ENCODE measurements around the gene CHCHD3.
"Not testable (repeated sequence)": the region's sequence is repeated elsewhere in the genome, so short reads cannot be mapped to it uniquely, and the experiment has no call there.

Gene CHCHD3

DNA sequence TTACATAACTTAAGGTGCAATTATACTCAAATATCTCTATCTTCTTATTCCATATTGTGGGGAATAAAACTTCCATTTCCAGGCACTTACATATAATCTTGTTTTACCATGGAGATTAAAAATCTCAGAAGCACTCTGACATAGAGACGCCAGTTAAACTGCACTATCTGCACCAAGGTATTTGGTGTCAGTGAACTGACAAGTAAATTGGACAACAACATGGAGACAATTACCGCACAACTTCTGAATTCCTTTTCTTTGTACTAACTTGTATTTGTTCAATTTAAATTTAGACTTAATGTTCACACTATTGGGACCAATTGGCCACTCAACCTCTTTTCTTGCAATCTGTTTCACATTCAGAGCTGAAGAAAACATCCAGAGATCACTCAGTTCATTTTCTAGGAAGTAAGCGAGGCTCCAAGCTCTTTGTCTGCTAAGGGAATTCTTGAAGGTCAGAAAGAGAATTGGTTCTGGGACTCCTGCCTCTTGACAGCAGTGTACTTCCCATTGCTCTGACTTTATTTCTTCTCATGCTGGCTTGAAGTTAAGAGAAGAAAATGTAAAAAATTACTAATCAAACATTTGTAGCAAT lies 184.7 kb downstream of the CHCHD3 start:
- DNase-seq = no peak

DNA sequence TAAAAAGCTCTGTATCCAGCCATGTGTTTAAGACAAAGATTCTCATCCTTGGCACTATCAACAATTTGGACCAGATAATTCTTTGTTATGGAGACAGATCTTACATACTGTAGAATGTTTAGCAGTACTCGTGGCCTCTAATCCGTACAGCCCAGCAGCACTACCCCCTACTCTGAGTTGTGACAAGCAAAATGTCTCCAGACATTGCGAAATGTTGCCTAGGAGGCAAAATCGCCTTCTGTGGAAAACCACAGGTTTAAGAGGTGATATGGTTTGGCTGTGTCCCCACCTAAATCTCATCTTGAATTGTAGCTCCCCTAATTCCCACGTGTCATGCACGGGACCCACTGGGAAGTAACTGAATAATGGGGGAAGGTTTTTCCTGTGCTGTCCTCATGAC lies 186.7 kb downstream of the CHCHD3 start:
- no peak for DNase-seq

DNA sequence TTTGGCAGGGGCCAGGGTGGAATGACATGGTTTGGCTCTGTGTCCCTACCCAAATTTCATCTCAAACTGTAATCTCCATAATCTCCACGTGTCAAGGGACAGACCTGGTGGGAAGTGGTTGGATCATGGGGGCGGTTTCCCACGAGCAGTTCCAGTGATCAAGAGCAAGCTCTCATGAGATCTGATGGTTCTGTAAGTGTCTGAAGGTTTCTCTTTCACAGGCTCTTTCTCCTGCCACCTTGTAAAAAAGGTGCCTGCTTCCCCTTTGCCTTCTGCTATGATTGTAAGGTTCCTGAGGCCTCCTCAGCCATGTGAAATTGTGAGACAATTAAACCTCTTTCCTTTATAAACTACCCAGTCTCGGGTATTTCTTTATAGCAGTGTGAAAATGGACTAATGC lies 188.3 kb downstream of the CHCHD3 start:
- no peak for DNase-seq

DNA sequence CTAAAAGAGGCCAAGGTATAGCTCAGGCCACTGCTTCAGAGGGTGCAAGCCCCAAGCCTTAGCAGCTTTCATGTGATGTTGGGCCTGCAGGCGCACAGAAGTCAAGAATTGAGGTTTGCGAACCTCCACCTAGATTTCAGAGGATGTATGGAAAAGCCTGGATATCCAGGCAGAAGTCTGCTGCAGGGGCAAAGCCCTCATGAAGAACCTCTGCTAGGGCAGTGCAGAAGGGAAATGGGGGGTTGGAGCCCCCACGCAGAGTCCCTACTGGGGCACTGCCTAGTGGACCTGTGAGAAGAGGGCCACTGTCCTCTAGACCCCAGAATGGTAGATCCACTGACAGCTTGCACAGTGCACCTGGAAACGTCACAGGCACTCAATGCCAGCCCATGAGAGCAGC lies 189.1 kb downstream of the CHCHD3 start:
- not testable (repeated sequence) for DNase-seq

DNA sequence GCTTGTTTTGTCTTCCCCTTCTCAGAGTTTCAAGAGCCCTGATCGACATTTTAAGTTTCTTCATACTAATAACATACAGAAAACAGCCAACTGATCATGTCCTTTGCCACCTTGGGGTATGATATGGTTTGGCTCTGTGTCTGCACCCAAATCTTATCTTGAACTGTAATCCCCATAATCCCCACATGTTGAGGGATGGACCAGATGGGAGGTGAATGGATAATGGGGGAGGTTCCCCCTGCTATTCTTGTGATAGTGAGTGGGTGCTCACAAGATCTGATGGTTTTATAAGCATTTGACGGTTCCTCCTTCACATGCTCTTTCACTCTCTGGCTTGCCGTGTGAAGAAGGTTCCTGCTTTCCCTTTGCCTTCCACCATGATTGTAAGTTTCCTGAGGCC lies 190.3 kb downstream of the CHCHD3 start:
- DNase-seq = no peak

DNA sequence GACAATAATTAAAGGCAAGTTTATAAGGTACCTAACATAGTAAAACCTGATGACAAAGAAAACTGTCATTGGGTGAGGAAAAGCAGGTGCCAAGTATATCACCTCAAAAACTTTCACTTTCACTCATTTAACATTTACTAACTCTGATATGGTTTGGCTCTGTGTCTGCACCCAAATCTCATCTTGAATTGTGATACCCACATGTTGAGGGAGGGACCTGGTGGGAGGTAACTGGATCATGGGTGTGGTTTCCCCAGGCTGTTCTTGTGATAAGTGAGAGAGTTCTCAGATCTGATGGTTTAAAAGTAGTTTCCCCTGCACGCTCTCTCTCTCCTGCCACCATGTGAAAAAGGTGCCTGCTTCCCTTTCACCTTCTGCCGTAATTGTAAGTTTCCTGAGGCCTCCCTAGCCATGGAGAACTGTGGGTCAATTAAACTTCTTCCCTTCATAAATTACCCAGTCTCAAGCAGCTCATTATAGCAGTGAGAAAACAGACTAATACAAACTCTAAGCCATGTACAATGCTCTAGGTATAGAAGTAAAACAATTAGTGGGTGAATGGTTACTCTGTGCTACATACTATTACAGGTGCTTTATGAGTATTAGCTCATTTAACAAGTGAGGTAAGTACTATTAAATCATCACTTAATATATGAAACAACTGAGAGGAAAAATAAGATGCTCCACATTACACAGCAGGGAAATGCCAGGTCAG lies 199.0 kb downstream of the CHCHD3 start:
- DNase-seq = no peak

DNA sequence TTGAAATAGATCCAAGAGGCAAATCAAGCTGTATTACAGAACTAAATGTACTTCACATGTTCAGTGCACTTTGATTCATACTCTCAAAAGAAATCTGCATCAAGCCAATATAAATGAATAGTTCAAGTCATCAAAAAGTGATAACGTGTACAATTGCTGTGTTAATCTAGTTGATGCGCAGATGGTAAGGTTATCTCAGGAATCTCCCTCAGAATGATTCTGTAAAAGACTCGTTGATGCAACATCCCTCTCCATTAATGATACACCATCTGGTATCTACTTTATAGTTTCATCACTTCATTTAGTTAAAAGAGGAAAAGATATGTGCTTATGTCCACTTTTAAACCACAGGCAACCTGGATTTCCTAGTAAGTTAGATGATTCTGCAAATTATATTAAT lies 200.6 kb downstream of the CHCHD3 start:
- no peak for DNase-seq

DNA sequence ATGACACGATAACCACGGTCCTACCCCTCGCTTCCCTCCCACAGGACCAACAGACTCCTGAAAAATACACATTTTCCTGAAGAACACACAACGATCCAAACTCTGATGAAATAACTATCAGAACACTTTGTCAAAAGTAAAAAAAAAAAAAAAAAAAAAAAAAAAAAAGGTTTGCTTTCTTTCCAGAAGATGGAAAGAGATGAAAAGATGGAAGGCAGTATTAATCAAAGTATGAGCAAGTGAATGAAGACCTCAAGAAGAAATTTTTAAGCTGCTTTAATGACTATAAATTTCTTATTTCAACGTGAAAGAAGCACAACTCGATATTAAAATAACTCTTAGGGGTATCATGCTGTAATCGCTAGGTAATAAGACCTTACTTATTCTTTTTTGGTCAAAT lies 202.3 kb downstream of the CHCHD3 start:
- DNase-seq = no peak

DNA sequence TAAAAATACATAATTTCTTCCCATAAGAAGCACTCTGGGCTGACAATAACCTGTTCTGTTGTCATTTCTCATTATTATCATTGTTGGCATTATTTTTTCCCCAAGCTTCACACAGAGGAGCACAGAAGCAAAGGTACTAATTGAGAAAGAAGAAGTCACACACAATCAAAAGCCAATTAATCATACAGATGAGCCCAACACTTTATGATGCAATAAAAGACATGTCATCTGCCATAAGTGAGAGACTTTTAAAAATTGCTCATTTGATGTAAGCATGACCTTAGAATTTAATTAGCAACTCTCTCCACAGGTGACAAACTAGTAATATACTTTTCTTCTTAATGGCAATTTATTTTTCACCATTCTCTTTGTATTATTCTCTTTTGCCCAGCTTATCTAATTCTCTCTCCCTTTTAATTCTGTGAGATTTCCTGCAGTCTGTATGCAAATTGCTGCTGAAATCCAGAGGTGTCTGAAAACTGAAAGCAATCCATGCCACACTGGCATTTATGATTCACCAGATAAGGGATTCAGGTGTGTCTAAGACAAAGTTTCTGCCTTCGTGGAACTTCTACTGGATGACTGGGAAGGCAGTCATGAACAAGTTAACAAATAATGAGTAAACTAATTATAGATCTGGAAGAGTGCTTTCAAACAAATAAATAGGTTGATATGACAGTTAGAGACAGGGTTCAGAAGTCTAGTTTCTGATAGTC lies 203.5 kb downstream of the CHCHD3 start:
- DNase-seq = no peak

DNA sequence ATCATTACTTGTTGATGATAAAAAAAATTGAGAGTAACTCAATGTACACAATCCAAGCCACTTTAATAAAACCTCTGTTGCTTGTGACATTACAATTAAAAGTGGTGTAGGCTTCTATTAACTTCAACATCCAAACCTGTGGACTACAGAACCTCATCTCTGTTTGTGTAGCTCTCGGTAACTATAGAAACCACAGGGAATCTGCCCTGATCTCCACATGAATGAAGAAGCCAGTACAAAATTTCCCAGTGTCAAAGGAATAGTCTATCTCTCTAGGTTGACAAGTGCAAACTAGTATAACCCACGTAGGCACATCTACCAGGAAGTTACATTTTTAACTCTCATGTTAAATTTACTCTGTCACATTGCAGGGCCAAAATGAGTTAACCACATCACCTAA lies 204.3 kb downstream of the CHCHD3 start:
- no peak for DNase-seq

DNA sequence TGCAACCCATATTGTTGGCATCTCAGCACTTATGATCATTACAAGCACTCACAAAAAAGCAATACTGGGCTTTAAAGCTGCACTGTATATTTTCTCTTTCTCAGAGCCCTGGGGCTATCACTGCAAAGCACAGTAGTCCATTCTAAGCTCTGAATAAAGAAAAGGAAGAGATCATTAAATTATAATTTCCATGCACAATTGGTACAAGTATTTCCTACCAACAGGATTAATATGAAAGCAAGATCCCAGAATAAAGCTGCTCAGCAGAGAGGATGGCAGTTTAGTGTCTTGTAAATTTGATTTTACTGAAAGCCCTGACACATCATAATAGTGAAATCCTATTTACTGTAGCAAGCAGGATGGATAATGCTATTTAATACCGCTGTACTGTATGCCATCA lies 205.3 kb downstream of the CHCHD3 start:
- DNase-seq = no peak

DNA sequence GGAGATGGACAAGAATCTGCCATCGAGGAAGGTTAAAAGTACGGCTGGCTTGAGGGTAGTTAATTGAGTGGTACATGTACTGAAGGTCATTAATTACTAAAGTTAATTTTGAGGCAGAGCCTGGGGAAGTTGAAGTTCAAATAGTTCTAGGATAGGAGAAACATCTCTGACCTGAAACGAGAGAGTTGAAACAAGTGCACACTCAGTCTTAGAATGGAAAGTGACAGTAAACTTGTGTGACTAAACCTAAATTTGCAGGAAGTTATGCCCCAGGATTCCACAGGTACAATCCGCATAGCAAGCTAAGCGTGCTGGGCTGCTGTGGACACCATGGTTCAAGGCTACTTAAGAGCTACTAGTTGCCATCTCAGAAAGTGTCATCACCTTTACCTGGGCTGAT lies 209.9 kb downstream of the CHCHD3 start:
- DNase-seq = no peak

DNA sequence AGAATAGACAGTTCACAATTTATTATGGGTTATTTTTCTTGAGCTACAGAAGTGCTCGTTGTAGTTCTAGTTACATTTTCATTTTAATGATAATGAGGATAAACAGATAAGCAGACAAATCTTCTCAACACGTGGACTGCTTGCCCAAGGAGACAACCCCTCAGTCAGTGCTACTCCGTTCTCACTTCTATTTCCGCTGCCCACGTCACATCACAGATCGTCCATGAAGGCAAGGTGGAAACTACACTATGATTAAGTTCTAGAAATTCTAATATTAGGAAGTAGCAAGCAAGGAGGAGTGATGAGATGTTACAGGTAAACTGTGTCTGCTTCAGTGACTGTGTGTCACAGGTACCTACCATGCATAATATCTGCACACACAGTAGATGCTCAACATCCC lies 210.5 kb downstream of the CHCHD3 start:
- DNase-seq = no peak

DNA sequence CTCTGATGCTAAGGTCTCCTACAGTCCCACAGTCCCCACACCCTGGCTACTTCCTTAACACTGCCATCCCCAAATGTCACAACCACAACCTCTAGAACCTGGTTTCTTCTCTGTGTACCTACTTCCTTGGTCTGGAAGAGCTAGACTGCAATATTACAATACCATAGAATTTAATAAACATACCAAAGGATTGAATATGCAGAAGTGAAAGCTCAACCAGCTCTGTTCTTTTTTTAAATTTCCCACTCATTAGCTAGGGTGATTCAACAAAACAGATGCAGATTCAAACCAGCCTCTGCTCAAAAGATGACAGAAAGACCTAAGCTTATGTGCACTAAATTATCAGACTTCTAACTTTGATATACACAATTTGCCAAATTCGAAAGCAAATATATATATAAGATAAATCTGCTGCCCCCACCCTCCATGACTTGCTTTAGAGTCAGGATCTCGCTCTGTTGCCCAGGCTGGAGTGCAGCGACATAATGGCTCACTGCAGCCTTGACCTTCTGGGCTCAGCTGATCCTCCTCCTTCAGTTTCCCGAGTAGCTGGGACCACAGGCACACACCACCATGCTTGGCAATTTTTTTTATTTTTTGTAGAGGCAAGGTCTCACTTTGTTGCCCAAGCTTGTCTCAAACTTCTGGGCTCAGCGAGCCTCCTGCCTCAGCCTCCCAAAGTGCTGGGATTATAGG lies 212.6 kb downstream of the CHCHD3 start:
- DNase-seq = no peak

DNA sequence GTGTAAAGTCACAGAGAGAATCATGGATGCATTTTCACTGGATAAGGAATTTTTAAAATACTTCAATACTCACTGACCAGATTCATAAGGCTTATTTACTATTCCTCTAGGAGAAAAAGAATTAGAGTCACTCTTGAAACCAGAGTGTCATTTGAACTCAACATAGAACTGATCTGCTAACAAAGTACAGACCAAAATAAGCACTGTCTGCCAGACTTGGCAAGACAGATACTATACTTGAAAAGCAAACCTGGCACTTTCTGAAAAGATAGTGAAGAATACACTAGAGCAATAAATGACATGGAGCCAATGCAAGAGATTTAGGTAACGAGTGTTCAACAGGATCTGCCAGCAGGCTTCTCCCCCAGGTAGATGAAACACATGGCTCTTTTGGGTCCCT lies 215.3 kb downstream of the CHCHD3 start:
- DNase-seq = no peak

DNA sequence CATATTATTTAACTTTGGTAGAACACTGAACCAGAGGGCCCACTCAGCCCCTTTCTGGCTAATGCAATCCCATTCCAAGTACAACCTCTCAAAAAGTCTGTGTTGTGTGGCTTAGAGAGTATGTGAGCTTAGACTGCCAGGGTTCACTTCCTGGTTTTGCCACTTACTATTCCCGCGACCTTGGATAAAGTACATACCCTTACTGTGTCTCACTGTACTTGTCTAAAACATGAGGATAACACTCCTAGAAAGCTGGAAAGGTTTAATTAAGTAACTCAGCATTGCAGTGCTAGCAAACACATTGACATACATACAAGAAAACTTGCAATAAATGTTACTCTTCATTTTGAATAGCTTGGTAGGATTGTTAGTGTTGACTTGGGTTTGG lies 215.8 kb downstream of the CHCHD3 start:
- no peak for DNase-seq

DNA sequence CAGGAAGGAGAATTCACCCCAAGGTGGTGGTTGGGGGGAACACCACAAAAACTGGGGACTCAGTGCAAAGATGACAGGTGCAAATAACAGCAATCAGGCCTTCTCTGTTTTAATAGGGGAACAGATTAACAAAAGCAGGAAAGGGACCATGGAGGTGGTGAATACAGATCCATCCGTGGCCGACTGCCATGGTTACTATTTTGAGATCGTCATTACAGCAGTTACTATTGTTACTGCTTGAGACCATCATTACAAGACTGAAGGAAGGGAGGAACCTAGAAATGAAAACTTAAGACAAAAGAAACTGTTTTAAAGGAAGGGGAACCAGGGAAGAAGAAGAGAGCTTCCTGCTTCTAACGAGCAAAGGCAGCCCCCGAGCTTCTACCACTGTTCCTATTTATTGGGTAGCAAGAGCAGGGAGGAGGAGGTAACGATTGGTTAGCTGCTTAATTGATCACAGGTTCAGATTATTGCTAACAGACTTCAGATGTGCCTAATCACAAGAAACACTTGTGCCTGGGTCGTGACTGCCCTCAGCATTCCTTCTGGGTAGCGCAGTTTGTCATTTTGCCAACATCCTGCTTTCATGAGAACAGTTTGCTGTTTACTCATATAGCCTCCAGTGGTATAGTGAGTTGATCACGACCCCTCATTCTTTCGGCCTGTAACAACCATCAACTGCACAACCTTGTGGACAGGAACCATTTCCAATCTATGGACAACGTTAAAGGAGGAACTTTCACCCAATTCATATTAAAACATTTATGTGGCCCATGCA lies 216.3 kb downstream of the CHCHD3 start:
- no peak for DNase-seq

DNA sequence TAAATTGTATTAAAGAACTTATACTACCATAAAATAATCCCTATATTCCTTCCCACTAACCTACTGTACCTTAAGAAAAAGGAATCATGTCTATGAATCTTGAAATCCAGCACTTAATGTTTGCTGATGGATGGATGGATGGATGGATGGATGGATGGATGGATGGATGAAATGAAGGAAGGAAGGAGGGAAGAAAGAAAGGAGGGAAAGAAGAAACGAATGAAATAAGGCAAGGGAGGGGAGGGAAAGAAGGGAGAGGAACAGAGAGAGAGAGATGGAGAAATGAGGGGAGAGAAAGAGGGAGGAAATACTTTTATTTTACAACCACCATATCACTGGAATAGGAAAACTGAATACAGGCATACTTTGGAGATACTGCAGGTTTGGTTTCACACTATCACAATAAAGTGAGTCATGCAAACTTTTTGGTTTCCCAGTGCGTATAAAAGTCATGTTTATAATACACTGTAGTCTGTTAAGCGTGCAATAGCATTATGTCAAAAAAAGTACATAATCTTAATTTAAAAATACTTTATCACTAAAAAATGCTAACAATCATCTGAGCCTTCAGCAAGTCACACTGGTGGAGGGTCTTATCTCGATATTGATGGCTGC lies 219.8 kb downstream of the CHCHD3 start:
- DNase-seq = no peak

DNA sequence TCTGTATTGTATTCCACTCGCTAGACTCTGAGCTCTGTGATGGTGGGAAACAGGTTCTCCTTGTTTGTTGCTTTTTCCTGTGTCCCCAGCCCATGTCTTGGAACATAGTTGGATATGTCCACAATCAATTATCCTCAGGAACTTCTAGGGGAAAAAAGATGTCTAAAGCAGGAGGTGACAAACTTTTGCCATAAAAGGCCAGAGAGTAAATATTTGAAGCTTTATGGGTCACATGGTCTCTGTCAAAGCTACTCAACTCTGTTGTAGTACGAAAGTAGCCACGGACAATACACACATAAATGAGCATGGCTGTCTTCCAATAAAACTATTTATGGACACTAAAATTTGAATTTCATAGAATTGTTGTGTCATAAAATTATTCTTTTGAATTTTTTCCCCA lies 220.5 kb downstream of the CHCHD3 start:
- no peak for DNase-seq

DNA sequence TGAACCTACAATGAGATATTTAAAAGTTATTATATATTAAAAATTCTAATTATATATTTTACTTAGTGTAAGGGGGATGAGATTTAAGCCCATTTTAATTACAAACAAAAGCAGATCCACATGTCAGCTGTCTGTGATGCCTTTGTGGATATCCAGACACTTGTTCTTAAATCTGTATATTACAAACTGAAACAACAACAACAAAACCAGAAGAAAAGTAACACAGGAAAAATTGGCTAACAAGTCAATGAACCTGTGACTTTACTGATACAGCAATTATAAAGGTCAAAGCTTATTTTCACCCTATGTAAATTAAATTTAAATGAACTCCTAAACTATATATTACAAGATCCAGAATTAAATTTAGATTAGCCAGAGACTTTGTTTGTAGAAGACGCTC lies 222.7 kb downstream of the CHCHD3 start:
- no peak for DNase-seq

DNA sequence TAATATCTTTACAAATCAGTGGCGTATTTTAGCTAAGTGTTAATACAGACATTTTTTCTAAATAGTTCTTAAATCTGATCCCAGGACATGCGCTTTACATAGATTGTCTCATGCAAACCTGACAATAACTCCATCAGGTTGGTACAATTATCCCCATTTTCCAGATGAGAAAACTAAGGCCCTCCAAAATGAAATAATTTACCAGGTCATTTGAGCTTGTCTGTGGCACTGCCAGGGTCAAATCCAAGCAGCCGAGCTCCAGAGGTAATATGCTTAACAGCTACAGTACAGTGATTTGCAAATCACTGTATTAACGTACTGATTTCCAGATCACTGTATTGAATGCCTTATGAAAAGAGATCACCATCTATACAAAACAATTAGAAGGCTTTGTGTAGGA lies 223.1 kb downstream of the CHCHD3 start:
- no peak for DNase-seq

DNA sequence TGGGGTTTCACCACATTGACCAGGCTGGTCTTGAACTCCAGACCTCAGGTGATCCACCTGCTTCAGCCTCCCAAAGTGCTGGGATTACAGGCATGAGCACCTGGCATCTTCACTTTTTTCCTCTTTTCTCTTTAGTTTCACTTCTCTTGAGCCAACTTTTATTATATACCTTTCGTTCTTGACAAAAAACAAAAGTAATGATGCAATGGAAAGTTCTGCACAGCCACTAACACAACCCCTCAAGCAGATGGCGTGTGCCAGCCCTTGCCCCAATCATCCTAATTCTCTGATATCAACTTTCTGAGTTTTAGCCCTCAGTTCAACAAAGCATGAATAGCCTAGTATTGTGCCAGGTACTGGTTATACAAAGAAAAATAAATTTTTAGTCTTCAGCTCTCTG lies 223.6 kb downstream of the CHCHD3 start:
- no peak for DNase-seq

DNA sequence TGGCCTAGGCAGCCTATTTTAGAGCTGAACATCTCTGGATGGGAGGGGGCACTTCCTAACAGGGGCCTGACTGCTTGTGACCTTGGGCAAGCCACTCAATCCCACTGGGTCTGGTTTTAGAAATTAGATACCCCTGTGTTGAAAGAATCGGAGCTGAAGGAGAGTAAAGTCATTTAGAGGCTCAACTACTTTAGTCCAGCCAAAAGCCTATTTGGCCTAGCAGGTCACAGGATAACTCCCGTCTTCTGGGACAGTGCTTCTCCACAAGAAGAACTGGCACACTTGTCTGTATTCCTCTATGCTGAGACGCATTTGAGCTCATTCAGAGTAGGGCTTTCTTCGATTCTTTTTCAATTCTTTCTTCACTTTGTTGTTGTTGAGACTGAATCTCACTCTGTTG lies 224.2 kb downstream of the CHCHD3 start:
- no peak for DNase-seq

Measured in SW 1271 (cell line).